GM12892 (cell line): ENCODE data around the gene ABCC2.

ENCODE experiments used
- POLR2A ChIP-seq: IDR thresholded peaks from 2 replicates; pipeline ENCODE4 v1.6.1; 2011; ENCODE audit warnings: low read depth, low read length, control low read depth
- POLR2AphosphoS5 ChIP-seq: IDR thresholded peaks from 2 replicates; pipeline ENCODE4 v1.6.1; 2011; ENCODE audit warnings: low read depth, low read length, control low read depth
- TAF1 ChIP-seq: IDR thresholded peaks from 2 replicates; pipeline ENCODE4 v1.6.1; 2011; ENCODE audit warnings: low read depth, mild to moderate bottlenecking, control low read depth, low read length, borderline replicate concordance

- TF ChIP-seq TAF1, result no peak
- no peak for TF ChIP-seq POLR2AphosphoS5
- no peak for TF ChIP-seq POLR2A
Measured at GRCh38 chr10:99845837-99846382, 63.5 kb downstream of the ABCC2 start.
